IPS-NIHi7 (cell line): ENCODE measurements around the gene HSPA4.

Experiments used
- DNase-seq: peaks from one replicate; pipeline ENCODE4 v3.0.0; 2012; ENCODE audit warnings: mixed read lengths; ENCODE audit errors: extremely low spot score

HSPA4 gene

GRCh38 chr5:133106343-133106742 lies 54.5 kb downstream of the HSPA4 start:
- DNase-seq: no peak

GRCh38 chr5:133106761-133107572 lies 55.2 kb downstream of the HSPA4 start:
- DNase-seq: no peak

- DNase-seq: no peak
Observed at GRCh38 chr5:133108481-133108921, 56.7 kb downstream of the HSPA4 start.

DNA sequence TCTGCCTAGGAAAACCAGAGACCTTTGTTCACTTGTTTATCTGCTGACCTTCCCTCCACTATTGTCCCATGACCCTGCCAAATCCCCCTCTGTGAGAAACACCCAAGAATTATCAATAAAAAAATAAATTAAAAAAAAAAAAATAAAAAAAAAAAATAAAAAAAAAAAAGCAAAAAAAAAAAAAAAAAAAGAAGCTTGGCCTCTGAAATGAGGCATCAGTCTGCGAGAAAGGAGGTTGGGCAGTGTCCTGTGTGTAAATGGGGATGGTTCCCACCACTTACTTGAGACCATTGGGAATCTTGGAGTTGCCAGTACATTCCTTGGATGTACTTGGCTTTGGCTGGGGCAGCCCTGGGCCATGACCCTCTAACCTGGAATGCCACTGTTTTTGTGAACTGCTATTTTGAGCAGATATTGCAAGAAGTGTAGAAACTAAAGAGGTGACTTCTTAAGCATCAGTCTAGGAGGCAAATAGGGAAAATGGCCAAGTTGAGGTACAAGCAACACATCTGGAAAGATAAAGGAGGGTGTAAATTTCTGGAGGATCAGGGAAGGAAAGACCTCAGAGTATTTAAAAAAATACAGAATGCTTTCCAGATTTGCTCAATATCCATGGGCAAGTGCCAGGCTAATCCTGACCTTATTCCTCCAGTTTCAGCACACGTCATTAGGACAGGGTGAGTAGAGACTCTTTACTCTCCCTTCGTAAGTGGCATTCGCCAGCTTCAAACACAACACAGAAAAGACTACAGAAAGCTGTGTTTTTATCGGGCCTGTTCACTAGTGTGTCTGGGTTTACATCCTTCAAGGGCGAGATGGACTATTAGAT lies 58.1 kb downstream of the HSPA4 start:
- no peak for DNase-seq

DNA sequence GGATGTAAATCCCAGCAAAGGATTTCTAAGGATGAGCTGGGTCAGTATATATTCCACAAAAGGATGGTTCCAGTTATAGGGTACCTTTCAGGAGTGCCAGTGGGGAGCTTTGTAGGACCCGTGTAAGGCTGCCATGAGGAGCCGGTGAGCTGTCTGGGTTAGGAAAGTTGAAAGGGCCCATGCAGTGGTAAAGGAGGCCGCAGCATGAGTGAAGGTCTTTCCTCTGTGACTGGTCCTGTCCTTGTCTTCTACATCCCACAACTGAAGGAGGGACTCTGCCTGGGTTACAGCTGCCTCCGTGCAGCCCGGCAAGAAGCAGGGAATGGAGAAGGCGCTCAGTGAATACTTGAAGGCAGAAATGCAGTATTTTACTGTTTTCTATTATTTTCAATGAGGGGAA lies 58.9 kb downstream of the HSPA4 start:
- no peak for DNase-seq

DNA sequence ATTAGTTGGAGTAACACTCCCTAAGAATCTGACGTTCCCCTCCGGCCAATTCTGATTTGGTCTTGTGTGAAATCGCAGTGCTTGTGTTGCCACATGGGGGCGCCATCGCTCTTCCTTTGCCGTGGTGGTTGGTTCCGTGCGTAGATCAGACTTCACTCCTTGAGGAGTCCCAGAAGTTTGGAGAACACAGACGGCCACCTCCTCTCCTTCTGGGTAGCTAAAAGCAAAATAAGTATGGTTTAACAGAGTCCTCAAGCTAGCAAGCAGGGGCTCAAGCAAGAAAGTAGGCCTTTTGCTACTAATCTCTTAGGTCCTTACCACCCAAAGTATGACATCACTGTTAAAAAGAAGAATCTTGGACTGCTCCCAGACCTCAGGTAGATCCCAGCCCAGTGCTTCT lies 59.5 kb downstream of the HSPA4 start:
- peak; percentile 91 for DNase-seq

DNA sequence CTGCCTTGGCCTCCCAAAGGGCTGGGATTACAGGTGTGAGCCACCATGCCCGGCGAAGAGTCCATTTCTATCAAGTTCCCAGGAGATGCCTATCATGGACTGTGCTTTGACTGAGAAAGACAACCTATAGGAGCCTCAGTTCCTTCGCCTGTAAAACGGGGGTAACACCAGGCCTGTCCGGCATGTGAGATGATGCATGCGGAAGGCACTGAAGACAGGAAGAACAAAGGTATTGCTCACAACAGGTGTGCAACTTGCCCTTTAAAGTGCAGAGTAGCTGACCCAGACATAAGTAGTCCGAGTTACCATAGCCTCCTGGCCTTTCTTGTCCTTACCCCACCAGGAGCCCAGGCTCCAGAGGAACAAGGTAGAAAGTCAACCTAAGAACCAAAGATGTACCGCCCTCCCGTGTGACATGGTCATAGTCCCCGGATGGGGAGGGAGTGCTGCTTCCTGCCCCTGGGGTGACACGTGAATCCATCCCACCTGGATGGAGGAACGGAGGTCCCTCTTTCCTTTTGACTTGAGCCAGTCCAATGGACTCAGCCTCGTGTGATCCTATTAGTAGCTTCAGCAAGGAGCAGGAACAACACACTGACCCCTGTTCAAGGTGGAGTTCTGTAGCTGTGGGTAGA lies 60.3 kb downstream of the HSPA4 start:
- no peak for DNase-seq

- DNase-seq: no peak
Observed at GRCh38 chr5:133113331-133114061, 61.7 kb downstream of the HSPA4 start.

DNA sequence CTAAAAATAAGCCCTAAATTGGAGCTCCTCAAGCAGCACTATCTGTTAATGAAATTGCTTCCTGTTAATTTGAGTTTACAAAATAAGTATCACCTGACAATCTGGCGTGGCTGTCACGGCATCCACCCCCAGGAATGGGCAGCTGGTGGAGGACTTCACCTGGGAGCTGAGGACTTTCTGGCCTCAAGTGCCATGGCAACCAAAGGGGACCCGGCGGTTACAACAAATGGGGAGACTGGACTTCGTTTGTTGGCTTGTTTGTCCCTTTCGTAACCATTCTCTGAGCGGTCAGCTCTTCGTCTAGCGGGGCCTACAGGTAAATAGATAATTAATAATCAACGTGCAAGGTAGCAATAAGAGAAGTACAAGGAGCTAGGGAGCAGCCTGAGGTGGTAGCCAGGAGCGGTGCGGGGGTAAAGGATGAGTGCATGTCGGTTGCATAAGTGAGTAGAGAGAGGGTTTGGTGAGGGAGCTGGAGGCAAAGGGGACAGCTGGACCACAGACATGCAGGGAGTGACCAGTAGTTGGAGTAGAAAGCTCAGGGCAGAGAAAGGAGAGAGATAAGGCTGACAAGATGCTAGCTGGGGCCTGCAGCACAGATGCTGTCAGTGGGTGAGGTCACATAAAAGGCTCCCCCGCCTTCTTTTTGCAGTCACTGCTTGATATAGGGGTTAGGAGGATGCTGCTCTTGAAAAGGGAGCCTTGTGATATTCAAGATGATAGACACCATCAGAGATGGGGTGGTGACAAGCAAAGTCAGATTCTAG lies 62.5 kb downstream of the HSPA4 start:
- no peak for DNase-seq

DNA sequence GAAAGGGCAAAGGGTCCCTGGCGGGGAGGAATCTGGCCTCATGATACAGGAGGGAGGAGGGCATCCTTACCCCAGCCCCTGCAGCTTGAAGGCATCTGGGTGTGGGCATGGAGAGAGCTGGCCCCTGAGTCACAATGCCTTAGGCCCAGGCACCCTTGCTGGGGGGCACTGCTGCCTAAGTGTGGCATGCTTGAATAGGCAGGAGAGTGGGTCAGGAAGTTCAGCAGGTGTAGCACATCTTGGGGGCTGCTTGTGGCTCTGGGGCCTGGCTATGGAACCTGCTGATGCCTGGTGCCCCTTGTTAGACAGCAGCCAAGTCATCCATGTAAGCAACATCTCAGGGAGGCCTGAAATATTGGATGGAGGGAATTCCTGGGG lies 63.1 kb downstream of the HSPA4 start:
- DNase-seq: no peak

DNA sequence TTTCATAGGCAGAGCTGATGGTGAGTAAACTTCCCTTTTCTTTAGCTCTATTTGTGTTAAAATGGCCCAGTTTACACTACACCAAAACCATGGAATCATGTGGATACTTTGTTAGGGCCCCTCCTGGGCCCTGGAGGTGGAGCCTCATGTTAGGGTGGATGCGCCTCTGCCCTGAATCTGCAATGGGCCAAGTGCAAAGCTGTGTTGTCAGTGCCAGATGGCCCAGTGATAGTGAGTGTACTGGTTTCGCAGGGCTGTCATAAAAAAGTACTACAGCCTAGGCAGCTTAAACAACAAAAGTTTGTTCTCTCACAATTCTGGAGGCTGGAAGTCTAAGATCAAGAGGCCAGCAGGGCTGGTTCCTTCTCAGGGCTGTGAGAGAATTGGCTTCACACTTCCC lies 64.8 kb downstream of the HSPA4 start:
- no peak for DNase-seq

- DNase-seq: no peak
Observed at GRCh38 chr5:133117166-133117911, 65.5 kb downstream of the HSPA4 start.

DNA sequence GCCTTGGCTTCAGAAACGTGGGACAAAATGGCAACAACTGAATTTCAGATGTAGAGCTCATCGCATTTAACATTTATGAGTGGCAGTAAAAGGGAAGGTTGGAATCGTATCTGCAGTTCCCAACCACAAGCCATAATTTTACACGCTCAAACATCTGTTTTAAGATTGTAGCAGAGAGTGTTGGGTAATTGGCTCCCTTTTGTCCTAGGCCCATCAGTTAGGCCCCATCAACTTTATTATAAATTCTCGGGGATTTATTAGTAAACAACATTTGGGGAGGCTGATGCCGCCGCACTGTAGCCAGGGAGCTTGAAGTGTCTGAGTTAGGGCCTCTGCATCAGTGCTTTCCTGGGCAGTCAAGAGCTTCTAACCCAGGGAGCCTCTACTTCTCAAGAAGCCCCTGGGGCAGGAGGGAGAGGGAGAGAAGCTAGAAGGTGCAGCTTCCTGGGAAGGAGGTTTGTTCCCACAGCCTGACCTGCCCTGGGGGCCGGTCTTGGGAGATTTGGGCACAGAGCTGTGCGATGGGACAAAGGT lies 66.2 kb downstream of the HSPA4 start:
- DNase-seq: no peak

DNA sequence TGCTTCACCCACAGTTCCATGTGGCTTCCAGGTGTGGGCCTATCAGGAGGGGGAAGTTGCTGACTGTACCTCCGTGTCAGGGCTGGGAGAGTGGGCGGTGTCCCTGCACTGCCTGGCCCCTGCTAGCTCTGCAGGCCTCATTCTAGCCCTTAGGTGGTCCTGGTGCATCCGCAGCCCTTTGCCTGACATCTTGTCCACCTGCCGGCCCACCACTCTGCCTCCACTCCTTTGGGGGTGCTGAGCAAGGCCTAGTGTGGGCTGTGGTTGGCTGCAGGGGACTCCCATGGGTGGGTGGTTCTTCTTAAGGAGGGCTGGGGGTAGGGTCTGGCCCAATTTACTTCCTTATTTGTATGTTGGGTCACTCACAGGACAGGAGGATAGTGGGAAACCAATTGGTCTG lies 66.9 kb downstream of the HSPA4 start:
- DNase-seq: no peak

DNA sequence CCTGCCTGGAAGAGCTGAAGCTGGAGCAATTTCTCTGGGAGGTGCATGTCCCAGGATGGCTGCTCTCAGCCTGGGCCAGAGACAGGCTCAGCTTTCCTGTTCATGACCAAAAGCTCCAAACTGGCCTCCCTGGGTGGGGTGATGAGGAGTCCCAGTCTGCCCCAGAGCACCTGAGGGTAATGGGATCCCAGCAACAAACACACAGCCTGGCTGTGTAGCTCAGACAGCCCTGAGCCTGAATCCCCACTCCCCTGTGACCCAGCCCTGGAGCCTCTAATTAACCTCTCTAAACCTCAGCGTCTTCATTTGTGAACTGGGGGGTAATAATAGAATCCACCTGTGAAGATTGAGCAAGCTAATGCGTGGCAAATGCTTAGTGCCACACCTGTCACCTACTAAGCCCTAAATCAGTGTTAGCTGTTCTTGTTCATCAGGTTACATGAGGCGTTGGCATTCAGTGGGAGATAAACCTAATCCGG lies 67.5 kb downstream of the HSPA4 start:
- DNase-seq: no peak

DNA sequence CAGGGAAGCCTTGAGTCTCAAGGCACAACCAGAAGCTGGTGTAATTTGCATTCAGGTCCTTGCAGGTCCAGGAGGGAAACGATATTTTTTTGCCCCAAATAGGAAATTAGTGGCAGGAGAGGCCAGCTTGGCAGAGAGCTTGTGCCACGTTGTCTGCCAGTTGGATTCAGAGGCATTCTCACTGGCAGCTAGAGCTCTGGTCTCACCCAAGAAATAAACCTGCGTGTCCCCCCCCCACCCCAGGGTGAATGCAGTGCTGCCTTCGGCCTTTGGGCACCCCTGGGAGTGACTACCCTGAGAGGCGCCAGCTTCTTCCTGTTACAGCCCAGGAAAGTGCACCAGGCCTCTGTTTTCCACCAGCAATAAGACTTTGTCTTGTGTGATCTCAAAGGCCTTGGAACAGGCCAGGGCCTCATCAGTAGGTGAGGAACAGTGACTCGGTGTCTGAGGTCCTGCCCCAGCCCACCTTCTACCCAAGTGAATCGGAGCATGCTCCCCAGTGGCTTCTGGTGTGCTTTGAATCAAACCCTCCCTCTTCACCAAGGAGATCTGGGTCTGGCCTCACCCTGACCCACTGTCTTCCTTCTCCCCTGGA lies 68.4 kb downstream of the HSPA4 start:
- DNase-seq: no peak

DNA sequence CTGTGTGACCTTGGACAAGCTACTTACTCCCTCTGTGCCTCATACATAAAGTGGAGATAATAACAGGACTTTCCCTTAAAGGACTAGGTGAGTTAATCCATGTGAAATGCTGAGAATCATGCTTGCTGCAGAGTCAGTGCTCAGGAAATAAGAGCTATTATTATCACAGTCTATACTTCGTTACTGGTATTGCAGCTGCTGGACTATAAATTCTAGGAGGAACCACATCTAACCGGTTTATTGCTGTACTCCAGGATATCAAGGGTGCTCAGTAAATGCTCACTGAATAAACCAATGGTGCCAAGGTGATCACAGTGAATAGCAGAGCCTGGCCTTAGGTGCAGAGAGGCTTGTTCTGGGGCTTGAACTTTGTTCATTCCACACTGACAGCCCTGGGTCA lies 69.3 kb downstream of the HSPA4 start:
- no peak for DNase-seq

DNA sequence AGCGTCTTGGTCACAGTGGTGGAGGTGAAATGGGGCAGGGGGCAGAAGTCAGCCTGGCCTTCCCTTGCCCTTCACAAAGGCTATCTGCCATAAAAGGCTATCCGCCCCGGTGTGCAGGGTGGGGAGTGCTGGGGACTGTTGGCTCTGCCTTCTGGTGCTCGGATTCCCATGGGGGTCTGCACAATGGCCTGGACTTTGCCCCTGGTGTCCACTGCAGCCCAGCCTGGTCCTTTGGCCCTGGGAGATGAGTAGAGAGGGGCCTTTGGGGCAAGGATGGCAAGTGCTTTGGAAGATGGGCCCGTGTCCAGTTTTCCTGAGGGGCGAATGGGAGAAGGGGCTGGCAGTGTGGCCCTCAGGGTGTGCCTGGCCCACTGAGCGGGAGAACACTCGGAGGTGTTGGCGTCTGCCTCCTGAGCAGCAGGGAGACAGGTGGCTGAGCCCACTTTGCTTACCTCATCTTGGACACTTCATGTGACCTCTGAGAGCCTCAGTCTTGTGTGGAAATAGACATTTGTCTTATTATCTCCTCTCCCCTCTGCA lies 69.9 kb downstream of the HSPA4 start:
- no peak for DNase-seq

GRCh38 chr5:133122711-133123110 lies 70.9 kb downstream of the HSPA4 start:
- no peak for DNase-seq
